A549 (cell line): Measurements from ENCODE around the gene GATA2.

ENCODE experiments used
- CTCF ChIP-seq: fragments of >200 bp; sonication (Bioruptor Twin); formaldehyde crosslinking; IDR thresholded peaks from 3 replicates; pipeline ENCODE4 v1.5.1; 2016
- ESRRA ChIP-seq: fragments of 150-350 bp; IDR thresholded peaks from 2 replicates; pipeline ENCODE4 v1.6.1; 2014; ENCODE audit warnings: mild to moderate bottlenecking, low read length, borderline replicate concordance
- NR3C1 ChIP-seq: fragments of >200 bp; sonication (Bioruptor Twin); formaldehyde crosslinking; IDR thresholded peaks from 3 replicates; pipeline ENCODE4 v1.6.1; 2017

GRCh38 chr3:128454310-128454618, 38.7 kb downstream of the GATA2 start:
- TF ChIP-seq ESRRA, result no peak
- TF ChIP-seq NR3C1, result no peak
- no peak for TF ChIP-seq CTCF
